ENCODE measurements around the gene PTPRD. TPM values are rescaled to one million over a fixed set of nuclear protein-coding genes. Genes with fewer than 3 reads are reported as not detected.

Gene PTPRD
- total and polyA plus RNA-seq, 2 donors (not counting 1 experiment from before 2014, with no cell fraction given), result not detected

DNA sequence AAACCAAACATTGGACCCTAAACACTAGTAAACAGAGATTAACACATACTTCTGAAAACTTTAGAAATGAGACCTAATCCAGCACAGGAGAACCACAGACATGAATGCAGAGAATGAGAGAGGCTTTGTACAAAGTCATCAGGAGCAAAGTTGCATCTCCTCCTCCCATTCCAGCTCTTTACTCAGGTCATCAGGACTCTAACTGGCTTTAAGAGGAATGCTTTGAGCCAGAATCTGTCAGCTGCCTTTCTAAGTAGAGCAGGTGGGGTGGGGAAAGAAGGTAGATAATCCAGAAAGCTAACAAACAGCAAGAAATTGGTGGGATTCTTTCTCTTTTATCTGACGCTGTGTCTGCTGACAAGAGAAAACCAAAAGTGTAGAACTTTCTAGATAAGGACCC lies 2230.5 kb downstream of the PTPRD start:
- no peaks in the 10 kb centered on the region for H3K36me3 ChIP-seq (replicated peaks in 1 of 2; ENCODE audit: control extremely low read depth in 1 of 2, control insufficient read depth in 1 of 2, extremely low read depth in 1 of 2, insufficient read depth in 2 of 2, low read length in 1 of 2)
- ATAC-seq (ENCODE audit: low read depth) (no peak), DNase-seq (no peak)
- no peak overlapping the region for H3K4me2 ChIP-seq (replicated peaks; ENCODE audit: low read depth, low read length, poor library complexity, severe bottlenecking)
- H3K27me3 ChIP-seq (replicated peaks in 1 of 4; ENCODE audit: control extremely low read depth in 1 of 4, control insufficient read depth in 3 of 4, insufficient read depth in 4 of 4, low read length in 3 of 4), result no peaks in the 10 kb centered on the region
- no peaks in the 10 kb centered on the region for H3K9me3 Mint-ChIP-seq (ENCODE audit: insufficient read depth)
- H3K27ac Mint-ChIP-seq, result no peak overlapping the region
- H3K4me3 Mint-ChIP-seq, result no peak overlapping the region
- H3K4me1 ChIP-seq (ENCODE audit: control insufficient read depth in 2 of 2, insufficient read depth in 2 of 2, low read length in 2 of 2), result no peaks in the 10 kb centered on the region
- CTCF ChIA-PET, result no interaction called here
- TF ChIP-seq, protein P1, sequence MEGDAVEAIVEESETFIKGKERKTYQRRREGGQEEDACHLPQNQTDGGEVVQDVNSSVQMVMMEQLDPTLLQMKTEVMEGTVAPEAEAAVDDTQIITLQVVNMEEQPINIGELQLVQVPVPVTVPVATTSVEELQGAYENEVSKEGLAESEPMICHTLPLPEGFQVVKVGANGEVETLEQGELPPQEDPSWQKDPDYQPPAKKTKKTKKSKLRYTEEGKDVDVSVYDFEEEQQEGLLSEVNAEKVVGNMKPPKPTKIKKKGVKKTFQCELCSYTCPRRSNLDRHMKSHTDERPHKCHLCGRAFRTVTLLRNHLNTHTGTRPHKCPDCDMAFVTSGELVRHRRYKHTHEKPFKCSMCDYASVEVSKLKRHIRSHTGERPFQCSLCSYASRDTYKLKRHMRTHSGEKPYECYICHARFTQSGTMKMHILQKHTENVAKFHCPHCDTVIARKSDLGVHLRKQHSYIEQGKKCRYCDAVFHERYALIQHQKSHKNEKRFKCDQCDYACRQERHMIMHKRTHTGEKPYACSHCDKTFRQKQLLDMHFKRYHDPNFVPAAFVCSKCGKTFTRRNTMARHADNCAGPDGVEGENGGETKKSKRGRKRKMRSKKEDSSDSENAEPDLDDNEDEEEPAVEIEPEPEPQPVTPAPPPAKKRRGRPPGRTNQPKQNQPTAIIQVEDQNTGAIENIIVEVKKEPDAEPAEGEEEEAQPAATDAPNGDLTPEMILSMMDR (IDR thresholded peaks at IDR 0.05), result no peak
- TF ChIP-seq EZH2 (IDR thresholded peaks at IDR 0.05; ENCODE audit: borderline replicate concordance, insufficient read depth, low read depth, low read length, poor library complexity, severe bottlenecking), result no peak
- 100% methylated on average over 1 of the region's 1 CpG for WGBS (ENCODE audit: insufficient coverage)
- no peak overlapping the region for H3K4me3 ChIP-seq (ENCODE audit: control extremely low read depth in 1 of 5, extremely low read depth in 1 of 5, insufficient read depth in 1 of 5, low read depth in 2 of 5, low read length in 4 of 5)
- intact Hi-C loops (cut with micrococcal nuclease), result no loop called here
- H3K9me3 ChIP-seq (ENCODE audit: control extremely low read depth in 1 of 3, control insufficient read depth in 2 of 3, insufficient read depth in 1 of 3, low read length in 2 of 3), result no peaks in the 10 kb centered on the region
- no peak overlapping the region for H3K9ac ChIP-seq (ENCODE audit: low read length)
- H2AFZ ChIP-seq (ENCODE audit: insufficient read depth, low read depth, low read length, poor library complexity, severe bottlenecking), result no peak overlapping the region
- POLR2A ChIA-PET, result no interaction called here
- no peaks in the 10 kb centered on the region for H4K20me1 ChIP-seq (ENCODE audit: control insufficient read depth, insufficient read depth, low read length, poor library complexity, severe bottlenecking)
- H3K79me2 ChIP-seq (ENCODE audit: control insufficient read depth, insufficient read depth, low read length), result no peaks in the 10 kb centered on the region
- H3K4me1 Mint-ChIP-seq, result no peaks in the 10 kb centered on the region
- no peak overlapping the region for H3K27ac ChIP-seq (ENCODE audit: low read length in 2 of 2)
- H3K27me3 Mint-ChIP-seq, result no peaks in the 10 kb centered on the region

DNA sequence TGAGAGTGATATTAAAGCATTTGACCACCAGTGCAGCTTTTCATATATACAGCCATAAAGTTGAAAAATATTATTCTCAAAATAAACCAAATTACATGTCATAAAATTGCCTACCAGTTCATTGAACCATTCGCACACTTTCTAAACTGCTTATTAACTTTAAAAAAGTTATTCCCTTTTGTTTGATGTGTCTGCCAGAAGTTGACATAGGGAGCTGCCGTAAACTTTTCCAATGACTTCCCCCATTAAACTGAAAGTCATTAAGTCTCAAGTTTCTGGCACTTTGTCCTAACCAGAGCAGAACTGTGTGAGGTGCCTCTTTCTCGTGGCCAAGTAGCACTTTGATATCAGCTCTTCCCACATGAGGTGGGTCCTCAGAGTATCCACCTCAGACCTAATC lies 2231.2 kb downstream of the PTPRD start:
- ChIA-PET POLR2A (no interaction called here), CTCF (no interaction called here)
- H3K79me2 ChIP-seq (ENCODE audit: control insufficient read depth, insufficient read depth, low read length), result no peaks in the 10 kb centered on the region
- no peak for ATAC-seq (ENCODE audit: low read depth)
- DNase-seq, result no peak
- no peak overlapping the region for H3K4me3 ChIP-seq (ENCODE audit: control extremely low read depth in 1 of 5, extremely low read depth in 1 of 5, insufficient read depth in 1 of 5, low read depth in 2 of 5, low read length in 4 of 5)
- no peaks in the 10 kb centered on the region for H3K9me3 ChIP-seq (ENCODE audit: control extremely low read depth in 1 of 3, control insufficient read depth in 2 of 3, insufficient read depth in 1 of 3, low read length in 2 of 3)
- Mint-ChIP-seq H3K4me3 (no peak overlapping the region), H3K9me3 (ENCODE audit: insufficient read depth) (no peaks in the 10 kb centered on the region), H3K4me1 (no peaks in the 10 kb centered on the region), H3K27ac (no peak overlapping the region), H3K27me3 (no peaks in the 10 kb centered on the region)
- no peak overlapping the region for H3K9ac ChIP-seq (ENCODE audit: low read length)
- H4K20me1 ChIP-seq (ENCODE audit: control insufficient read depth, insufficient read depth, low read length, poor library complexity, severe bottlenecking), result no peaks in the 10 kb centered on the region
- no peaks in the 10 kb centered on the region for H3K4me1 ChIP-seq (ENCODE audit: control insufficient read depth in 2 of 2, insufficient read depth in 2 of 2, low read length in 2 of 2)
- H3K36me3 ChIP-seq (replicated peaks in 1 of 2; ENCODE audit: control extremely low read depth in 1 of 2, control insufficient read depth in 1 of 2, extremely low read depth in 1 of 2, insufficient read depth in 2 of 2, low read length in 1 of 2), result no peaks in the 10 kb centered on the region
- no peaks in the 10 kb centered on the region for H3K27me3 ChIP-seq (replicated peaks in 1 of 4; ENCODE audit: control extremely low read depth in 1 of 4, control insufficient read depth in 3 of 4, insufficient read depth in 4 of 4, low read length in 3 of 4)
- no peak overlapping the region for H3K4me2 ChIP-seq (replicated peaks; ENCODE audit: low read depth, low read length, poor library complexity, severe bottlenecking)
- H3K27ac ChIP-seq (ENCODE audit: low read length in 2 of 2), result no peak overlapping the region
- WGBS (ENCODE audit: insufficient coverage), result 75% methylated on average over 2 of the region's 3 CpGs
- TF ChIP-seq EZH2 (IDR thresholded peaks at IDR 0.05; ENCODE audit: borderline replicate concordance, insufficient read depth, low read depth, low read length, poor library complexity, severe bottlenecking), result no peak
- TF ChIP-seq, protein P1 (IDR thresholded peaks at IDR 0.05), result no peak
- intact Hi-C loops (cut with micrococcal nuclease), result no loop called here
- H2AFZ ChIP-seq (ENCODE audit: insufficient read depth, low read depth, low read length, poor library complexity, severe bottlenecking), result no peak overlapping the region

Measured in B cell (primary cell).